NCI-H187 treated with DMSO at 0.1 percent for 48 hours (cell line): ENCODE data around the gene L3HYPDH.
A peak's percentile ranks its signal among the peaks of the same experiment; 100 is the strongest.
"Not testable (repeated sequence)": the region's sequence is repeated elsewhere in the genome, so short reads cannot be mapped to it uniquely, and the experiment has no call there.

Experiments
- DNase-seq: peaks from one replicate; lab custom pipeline; 2025; lab: John Stamatoyannopoulos, UW

Gene L3HYPDH

DNA sequence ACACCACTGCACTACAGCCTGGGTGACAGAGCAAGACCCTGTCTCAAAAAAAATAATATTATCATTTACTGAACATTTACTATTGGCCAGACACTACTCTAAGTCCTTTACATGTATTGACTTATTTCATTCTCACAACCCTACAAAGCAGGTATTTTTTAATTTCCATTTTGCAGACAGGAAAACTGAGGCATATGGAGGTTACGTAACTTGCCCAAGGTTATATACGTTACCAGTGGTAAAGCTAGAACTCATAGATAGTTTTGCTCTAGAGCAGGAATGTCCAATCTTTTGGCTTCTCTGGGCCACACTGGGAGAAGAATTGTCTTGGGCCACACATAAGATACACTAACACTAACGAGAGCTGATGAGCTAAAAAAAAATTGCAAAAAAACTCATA is 5.7 kb downstream of the L3HYPDH start:
- DNase-seq = no peak

DNA sequence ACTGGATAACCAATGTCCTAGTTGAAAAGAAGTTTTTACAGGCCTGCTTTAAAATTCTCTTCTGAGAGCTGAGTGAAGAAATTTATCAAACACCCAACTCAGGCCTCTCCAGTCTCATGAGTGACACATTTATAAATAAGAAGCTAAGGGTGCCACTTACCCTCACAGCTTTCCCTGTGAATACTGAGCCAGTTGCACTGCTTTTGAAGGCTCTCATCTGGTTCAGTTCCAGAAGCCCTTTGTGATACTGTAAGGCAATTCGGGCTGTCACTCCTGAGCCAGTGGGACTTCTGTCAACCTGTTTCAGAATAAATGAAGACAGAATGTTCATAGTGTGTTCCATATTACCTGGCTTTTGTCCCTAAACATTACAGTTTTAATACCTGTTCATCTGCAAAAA is 8.5 kb downstream of the L3HYPDH start:
- DNase-seq = no peak

DNA sequence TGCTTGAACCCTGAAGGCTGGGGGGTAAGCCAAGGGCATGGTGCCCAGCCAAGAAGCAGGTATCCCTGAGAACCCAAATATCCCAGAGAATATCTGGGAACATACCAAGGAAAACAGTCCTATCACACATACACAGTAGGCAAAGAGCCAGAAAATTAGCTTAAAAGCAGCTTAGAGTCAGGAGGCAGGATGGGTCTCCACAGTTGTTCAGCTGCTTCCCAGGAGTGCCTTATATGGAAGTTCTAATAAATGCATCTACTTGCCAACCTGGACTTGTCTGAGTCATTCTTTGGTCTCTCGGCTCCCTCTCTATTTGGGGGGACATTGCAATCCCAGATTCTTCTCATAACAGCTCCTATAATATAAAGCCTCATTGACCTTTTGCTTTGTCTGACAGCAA is 10.0 kb downstream of the L3HYPDH start:
- no peak for DNase-seq

DNA sequence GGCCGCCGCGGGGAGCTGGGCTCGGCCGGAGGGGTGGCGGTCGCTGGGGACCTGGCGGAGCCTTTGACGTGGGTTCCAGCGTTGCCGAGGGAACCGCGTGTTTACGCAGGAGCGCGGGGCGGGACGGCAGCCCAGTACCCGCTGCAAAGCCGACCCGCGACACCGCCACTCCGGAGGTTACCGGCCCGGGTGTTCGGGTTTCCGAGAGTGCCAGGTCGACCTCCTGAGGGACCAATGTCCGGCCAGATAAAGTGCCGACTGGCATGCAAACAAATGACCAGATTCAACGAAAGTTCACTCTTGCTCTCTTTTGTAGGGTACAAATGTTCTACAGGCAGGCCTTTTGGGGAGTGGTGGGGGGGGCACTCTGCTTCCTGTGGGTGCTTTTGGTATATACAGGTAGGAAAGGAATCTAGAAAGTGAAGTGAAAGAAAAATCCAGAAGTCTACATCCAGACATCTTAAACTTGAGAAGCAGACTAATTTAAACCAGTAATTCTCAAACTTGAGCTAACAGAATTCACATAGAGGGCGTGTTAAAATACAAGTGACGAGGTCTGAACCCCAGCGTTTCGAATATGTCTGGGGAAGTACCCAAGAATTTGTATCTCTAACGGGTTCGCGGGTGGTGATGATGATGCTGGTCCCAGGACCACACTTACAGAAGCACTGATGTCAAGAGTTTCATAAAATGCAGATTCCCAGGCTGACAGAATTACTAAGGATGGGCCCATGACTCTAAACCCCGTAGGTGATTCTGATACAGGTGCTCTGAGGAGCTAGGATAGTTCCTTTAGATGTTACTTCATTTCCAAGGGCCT is 18.7 kb downstream of the L3HYPDH start, which contains the start of gene GPR135:
Gene GPR135 (minus strand): TSS at position 65 of the 820 bp plus-strand sequence. CDS start 154 bp downstream, outside the sequence.
- no peak for DNase-seq

DNA sequence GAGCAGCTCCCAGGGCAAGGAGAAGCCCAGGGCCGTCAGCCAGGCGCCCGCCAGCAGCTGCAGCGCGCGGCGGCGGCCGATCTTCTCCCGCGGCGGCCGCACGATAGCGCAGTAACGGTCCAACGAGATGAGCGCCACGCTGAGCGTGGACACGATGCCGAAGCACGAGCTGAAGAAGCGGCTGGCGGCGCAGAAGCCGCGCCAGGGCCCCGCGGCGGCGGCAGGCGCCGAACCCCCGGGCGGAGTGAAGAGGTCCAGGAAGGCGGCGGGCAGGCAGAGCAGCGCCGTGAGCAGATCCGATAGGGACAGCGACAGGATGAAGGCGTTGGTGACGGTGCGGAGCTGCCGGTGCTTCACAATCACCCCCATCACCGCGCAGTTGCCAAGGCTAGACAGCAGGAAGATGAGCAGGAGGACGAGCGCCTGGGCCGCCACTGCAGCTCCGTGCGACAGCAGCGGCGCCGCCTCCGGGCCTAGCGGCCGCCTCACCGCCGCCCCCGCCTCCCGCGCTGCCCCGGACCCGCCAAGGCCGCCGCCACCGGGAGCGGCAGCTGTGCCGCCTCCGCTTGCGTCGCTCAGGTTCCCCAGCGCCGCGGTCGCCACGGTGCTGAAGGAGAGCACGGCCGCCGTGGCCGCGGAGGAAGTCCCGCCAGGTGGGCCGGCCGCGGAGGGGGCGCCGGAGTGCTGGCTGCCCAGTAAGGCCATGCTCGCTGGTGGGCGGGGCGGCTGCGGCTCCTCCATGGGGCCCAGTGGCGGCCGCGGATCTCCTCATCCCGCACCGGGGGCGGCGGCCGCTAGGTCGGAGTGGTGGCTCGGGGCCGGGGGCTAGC is 19.5 kb downstream of the L3HYPDH start:
- peak; percentile 18 for DNase-seq

DNA sequence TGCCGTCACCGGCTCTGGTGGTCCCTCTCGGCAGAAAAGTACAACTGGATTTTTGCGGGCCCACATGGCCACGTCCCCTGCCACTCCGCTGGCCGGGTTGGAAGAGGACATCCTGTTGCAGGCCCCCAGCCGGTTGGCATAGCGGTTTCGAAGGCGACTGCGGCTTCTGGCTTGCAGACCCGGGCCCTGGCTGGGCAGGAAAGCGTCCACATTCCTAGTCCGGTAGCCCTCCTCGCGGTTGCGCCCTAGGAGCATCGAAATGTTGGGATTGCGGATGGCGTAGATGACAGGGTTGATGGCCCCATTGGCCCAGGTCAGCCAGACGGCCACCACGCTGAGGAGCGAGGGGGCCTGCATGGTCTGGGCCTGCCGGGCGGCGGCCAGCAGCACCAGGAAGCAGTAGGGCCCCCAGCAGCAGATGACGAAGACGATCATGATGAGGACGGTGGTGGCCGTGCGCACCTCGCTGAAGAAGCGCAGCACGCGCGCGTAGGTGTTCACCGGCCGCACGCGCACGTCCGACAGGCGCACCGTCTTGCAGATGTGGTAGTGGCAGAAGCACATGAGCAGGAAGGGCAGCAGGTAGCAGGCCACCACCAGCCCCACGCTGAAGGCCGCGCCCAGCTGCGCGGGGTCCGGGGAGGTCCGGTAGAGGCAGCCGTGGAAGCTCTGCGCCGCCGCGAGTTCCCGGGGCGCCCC is 20.3 kb downstream of the L3HYPDH start:
- DNase-seq = no peak

DNA sequence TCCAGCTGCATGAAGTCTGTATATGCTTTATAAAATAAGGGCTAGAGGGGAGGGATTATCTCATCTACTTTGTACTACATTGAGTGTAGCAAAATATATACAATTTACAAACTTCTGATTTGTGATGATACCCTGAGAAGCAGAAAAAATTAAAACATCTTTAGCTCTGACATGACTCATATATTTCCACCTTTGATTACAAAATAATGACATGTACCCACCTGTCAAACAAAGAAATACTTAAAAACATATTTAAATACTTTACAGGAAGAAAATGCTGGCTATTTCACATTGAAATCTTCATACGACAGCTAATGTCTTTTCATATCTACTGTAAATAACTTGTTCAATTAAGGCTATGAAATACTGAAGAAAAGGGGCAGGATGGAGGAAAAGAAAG is 22.3 kb downstream of the L3HYPDH start:
- no peak for DNase-seq

DNA sequence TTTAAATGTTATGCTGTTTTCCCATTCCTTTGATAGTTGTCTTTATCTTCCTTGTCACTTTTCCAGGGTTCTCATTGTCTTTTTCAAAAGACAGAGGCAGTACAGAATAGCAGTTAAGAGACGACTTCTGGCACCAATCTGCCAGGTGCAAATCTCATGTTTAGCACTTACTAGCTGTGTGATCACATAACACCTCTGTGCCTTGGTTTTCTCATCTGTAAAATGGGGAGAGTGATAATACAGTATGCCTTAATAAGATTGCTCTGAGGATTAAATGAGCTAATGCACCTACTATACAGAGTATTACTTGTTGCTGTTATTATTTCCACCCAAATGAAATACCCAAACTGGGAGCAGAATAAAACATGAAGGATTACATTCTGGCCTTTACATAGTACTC is 23.8 kb downstream of the L3HYPDH start:
- DNase-seq = no peak

DNA sequence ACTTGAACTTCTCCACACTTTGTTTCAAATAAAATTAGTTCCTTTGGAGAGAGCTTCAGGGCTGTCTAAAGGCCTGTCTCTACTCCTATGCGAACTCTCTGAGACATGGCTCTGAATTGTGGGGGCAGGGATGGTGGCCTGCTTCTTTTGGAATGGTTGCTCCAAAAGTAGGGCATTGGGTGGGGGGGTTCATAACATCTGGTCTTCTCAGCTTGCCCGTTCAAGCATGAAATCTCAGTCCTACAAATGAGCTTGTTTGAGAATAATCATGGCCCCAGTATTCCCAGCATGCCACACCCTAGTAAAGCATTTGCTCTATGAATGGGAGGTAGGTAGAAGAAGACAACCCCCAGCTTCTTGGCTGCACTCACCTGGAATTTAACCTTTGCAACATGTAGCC is 25.7 kb downstream of the L3HYPDH start:
- DNase-seq = no peak

DNA sequence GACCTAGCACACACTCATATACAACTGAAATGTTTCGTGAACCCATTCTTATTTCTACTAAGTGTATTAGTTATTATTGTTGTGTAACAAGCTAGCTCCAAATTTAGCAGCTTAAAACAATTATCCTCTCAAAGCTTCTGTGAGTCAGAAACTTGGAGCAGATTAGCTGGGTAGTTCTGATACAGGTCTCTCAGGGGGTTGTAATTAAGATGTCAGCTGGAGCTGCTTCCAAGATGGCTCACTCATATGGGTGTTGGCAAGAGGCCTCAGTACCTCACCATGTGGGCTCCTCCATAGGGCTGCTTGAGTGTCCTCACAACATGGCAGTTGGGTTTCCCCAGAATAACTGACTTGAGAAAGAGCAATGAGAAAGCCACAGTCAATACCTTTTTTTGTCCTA is 28.8 kb downstream of the L3HYPDH start:
- DNase-seq = no peak

DNA sequence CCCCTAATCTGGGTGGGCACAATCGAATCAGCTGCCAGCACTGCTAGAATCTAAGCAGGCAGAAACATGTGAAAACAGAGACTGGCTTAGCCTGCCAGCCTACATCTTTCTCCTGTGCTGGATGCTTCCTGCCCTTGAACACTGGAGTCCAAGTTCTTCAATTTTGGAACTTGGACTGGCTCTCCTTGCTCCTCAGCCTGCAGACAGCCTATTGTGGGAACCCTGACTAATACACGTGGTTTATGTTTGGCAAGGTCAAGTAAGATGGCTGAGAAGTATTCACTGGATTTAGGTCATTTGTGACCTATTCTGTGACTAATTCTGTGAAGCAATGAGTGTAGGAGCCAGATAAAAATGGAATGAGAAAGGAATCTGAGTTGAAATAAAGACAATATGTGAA is 30.1 kb downstream of the L3HYPDH start:
- DNase-seq = no peak

DNA sequence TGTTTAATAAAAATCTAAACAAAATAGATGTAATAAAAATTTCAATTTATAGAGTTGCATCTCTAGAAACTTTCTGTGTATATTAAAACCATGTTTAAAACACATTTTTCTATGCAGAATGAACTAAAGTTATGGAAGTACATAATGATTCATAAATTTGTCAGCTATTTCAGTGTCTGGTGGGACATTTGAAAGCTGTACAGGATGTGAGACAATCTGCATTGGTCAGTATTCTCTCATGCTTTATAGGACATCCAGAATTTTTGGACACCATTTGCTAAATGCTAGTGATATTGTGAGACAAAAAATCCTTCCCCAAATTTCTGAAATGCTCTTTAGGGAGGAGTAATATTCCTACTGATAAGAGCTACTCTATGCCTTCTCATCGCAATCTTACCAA is 32.4 kb downstream of the L3HYPDH start:
- DNase-seq = no peak

DNA sequence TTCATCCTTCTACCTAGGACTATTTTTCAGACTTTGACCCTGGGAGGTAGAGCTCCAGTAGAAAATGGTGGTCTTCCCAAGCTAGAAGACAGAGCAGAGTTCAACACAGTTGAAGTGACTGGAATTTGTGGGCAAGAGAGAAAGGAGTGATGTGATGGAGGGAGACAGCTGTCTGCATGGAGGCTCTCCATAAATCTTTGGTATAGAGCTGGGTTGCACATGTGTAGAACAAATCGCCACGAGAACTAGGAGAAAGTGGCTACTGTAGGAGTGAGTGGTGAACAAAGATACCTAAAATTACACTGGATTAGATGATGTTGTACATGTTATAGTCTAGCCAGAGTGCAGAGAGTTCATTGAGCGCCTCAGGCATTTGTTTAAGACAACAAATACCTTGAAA is 33.5 kb downstream of the L3HYPDH start:
- DNase-seq = no peak

DNA sequence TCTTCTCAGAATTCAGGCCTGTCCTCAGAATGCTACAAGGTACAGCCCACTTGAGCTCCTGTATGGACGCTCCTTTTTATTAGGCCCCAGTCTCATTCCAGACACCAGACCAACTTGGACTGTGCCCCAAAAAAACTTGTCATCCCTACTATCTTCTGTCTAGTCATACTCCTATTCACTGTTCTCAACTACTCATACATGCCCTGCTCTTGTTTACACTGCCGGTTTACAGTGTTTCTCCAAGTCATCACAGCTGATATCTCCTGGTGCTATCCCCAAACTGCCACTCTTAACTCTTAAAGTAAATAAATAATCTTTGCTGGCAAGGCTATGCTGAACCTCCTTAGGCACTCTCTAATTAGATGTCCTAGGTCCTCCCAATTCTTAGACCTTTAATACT is 35.5 kb downstream of the L3HYPDH start:
- not testable (repeated sequence) for DNase-seq

DNA sequence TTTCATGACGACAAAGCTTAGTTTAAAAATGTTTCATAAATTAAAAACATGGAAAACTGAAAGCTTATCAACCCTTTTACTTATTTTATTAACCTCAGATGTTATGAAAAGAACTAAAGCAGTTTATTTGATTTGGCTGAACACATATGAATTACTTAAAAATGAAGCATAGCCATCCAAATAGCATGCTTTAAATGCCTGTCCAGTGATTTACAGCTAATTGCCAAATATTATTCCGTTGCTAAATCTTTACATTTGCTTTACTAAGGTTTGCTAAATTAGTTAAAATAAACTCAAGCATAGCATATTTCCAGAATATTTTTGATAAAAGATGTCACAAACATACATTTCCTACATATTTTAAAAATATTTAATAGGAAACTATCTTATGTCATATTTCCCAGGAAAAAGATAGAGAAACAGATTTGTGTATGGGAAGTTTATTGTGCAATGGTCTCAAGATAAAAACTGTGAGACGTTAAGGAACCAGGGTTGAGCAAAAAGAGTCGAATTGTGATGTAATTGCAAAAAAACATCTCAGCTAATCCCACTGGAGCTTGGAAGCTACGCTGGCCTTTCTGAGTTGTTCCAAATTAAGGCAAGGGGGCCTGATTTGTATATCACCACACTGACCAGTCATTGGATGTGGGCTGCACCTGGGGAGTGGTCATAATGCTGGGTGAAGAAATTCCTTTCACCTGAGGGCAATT is 44.8 kb downstream of the L3HYPDH start:
- DNase-seq = no peak

DNA sequence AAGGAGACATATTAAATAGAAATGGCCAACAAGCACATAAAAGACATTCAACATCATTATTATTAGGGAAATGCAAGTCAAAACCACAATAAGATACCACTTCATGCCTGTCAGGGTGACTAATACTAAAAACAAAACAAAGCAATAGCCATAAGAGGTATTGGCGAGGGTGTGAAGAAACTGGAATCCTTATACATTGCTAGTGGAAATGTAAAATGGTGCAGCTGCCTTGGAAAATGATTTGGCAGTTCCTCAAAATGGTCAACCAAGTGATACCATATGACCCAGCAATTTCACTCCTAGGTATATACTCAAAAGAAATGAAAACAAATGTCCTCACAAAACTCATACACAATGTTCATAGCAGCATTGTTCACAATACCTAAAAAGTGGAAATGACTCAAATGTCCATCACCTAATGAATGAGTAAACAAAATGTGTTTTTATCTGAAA is 46.0 kb downstream of the L3HYPDH start:
- no peak for DNase-seq

DNA sequence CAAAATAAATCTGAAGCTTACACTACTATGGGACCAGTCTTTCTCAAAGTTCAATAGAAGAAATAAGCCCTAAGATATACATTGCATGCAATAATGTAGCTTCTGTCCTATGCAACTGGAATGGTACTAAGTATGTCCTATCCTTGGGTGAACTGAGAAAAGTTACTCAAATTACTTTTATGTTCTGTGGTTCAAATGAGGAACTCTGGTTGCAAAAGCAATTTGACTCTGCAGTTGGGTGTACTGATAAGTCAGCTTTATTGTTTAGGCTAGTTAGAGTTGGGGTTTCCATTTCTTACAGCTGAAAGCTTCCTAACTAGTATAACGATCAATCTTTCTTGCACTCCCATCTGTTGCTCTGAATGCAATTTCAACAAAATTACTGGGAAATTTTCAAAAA is 48.2 kb downstream of the L3HYPDH start:
- DNase-seq = no peak

DNA sequence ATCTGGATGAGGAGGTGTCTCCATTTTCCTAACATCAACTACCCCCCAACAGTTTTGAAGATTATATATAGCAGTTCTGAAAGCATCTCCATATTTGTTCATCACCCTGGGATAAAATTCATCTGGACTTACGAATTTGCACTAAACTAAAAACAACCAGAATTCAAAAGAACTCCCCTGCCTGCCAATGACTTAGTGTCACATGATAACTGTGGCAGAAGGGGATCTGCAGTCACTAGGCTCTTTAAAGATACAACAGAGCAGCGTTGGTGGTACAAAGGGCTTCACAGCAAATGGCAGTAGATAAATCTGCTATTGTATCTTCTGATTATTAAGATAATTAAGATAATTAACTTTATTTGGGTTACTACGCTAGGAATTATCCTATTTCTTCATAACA is 49.1 kb downstream of the L3HYPDH start:
- no peak for DNase-seq

DNA sequence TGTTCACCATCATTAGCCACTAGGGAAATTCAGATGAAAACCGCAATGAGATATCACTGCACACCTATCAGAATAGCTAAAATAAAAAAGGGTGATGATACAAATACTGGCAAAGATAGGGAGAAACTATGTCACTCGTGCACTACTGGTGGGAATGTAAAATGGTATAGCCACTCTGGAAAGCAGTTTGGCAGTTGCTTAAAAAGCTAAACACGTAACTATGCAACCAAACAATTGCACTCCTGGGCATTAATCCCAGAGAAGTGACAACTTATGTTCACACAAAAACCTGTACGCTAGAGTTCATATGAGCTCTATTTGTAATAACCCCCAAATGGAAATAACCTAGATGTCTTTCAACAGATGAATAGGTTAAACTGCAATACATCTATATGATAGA is 54.4 kb downstream of the L3HYPDH start:
- no peak for DNase-seq

DNA sequence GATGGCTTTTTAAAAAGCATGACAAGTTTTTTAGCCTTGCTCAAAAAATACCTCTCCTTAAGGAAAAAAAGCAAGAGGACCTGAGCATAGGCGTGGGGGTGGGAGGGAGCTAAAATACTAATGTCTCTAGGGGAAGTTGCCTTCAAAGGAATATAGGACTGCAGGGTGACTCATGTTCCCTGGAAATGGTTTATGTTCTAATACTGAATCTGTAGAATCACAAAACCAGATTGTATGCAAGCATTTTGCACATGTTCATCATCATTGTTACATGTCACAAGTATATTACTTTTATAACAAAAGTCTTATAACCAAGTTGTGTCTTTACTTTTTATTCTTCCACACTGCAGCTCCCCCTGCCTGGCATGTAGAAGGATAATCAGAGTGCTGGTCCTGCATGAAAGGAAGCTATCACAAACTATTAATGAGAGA is 55.6 kb downstream of the L3HYPDH start:
- DNase-seq = no peak

DNA sequence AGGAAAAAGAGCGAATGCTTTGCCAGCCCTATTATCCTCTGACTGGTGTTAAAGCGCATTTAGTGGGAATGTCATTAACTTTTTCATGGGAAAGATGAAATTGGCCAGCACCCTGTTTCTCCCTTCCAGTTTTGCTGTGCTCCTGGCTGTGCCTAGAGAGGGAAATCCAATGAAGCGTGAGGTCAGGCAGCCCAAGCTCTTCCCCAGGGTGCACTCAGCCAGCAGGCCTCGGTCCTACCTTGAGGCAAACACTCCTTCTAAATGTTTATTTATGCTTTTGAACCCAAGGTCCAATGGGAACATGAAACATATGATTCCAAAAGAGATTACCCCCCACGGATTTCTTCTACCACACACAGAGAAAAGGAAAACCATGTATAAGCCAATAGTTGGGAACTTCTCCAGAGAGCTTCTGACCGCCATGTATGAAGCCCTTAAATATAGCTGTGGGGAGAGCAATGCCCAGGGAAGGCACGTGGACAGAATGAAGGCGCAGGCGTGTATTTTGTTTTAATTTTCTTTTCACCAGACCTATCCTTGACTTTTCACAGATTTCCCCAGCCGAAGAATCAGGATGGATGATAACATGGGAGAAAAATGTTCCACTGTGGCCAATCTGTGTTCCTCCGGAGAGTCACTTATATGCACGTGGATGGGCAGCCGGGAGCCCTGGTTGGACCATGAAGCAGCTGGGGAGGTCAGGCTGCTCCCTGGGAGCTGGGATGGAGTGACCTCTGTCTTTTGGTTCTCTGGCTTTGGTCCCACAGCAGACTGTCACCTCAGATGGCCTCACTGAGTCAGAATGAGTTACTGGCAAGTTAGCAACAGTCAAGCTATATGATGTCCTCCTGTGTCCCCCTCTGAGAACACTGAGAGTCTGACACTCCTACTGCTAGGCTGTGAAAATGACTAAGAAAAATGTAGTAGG is 56.3 kb downstream of the L3HYPDH start:
- DNase-seq = no peak
